Mesothelial cell of epicardium (in vitro differentiated cells): ENCODE measurements around the gene GPATCH2L. TPM values are rescaled to one million over a fixed set of nuclear protein-coding genes. Genes with fewer than 3 reads are reported as not detected.

Experiments
- DNase-seq, 2 experiments: peaks; one replicate each; pipeline ENCODE4 v3.0.0; 2021; ENCODE audit warnings: low spot score in 2 of 2; ENCODE audit not compliant: unreplicated experiment in 2 of 2
- H3K27ac Mint-ChIP-seq: 2 replicates; pipeline ENCODE4 v1.8.0; 2021; ENCODE audit warnings: mixed read lengths
- H3K27me3 Mint-ChIP-seq: 2 replicates; pipeline ENCODE4 v1.8.0; 2021; ENCODE audit warnings: low read depth, mixed read lengths
- H3K36me3 Mint-ChIP-seq: 2 replicates; pipeline ENCODE4 v1.8.0; 2021; ENCODE audit warnings: mixed read lengths
- H3K4me1 Mint-ChIP-seq: 2 replicates; pipeline ENCODE4 v1.8.0; 2021; ENCODE audit warnings: mixed read lengths
- H3K4me3 Mint-ChIP-seq: 2 replicates; pipeline ENCODE4 v1.8.0; 2021; ENCODE audit warnings: mild to moderate bottlenecking, moderate library complexity, mixed read lengths
- H3K9me3 Mint-ChIP-seq: 2 replicates; pipeline ENCODE4 v1.8.0; 2021; ENCODE audit warnings: mixed read lengths
- CTCF ChIP-seq: fragments of 200-600 bp; sonication (generic); IDR thresholded peaks from one replicate; pipeline ENCODE4 v1.5.0; 2021; ENCODE audit warnings: antibody characterized with exemption; ENCODE audit not compliant: unreplicated experiment
- total RNA-seq: library from RNA; stranded (reverse); gene quantifications from 3 replicates; pipeline ENCODE4 v1.2.1, GENCODE V29; 2021

The GPATCH2L gene
- total RNA-seq, 1 donor from 2014 or later = 83.1 TPM

DNA sequence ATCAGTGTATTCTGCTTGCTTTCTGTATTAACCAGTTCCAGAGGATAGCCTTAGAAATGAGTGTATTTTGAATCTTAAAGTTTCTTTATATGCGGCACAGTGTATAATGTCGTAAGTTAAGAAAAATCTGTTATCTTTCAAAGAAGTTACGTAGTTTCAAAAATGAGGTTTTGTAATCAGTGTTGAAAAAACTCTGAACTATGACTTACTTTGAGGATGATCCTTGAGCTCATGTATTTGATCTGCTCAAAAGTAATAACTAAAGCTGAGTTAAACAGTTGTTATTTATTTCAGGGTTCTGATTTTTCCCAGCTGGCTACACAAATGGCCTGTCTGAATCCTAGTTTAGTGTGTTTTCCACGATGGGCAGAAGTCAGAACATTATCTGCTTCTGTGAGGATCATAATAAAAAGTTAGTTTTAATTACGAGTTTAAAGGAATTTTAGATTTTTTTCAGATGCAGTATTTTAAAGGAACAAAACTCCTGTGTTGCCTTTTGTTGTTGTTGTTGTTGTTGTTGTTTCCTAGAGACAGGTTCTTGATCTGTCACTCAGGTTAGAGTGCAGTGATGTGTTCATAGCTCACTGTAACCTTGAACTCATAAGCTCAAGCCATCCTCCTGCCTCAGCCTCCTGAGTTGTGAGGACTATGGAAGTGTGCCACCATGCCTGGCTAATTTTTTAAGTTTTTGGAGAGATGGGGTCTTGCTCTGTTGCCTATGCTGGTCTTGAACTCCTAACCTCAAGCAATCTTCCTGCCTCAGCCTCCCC is 52.9 kb downstream of the GPATCH2L start:
- Mint-ChIP-seq H3K27me3 (no peaks in the 10 kb centered on the region), H3K4me1 (peaks cover 4% of the 10 kb centered on the region), H3K36me3 (peaks cover 29% of the 10 kb centered on the region), H3K4me3 (no peak overlapping the region), H3K9me3 (no peaks in the 10 kb centered on the region), H3K27ac (no peak overlapping the region)
- DNase-seq = no peak
- TF ChIP-seq CTCF = no peak

DNA sequence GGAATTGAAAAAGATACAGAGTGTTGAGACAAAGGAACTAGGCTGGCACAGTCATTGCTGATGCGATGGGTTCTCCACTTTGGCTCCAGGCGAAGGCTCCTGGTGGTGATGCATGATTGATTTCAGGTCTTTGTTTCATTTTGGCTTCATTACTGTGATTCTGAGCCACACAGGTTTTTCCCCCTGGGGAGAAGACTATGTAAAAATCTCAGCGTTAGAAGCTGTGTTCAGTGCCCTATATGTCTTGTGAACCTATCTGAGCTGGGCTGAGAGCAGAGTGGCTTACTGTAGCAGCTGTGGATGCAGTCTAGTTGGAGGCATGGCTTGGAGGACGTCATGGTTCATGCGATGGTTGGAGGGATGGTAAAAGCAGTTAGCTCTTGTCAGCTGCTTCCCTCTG is 54.0 kb downstream of the GPATCH2L start:
- DNase-seq = no peak
- H3K4me1 Mint-ChIP-seq = peaks cover 4% of the 10 kb centered on the region
- H3K27ac Mint-ChIP-seq = no peak overlapping the region
- H3K9me3 Mint-ChIP-seq = no peaks in the 10 kb centered on the region
- no peak for TF ChIP-seq CTCF
- no peaks in the 10 kb centered on the region for H3K27me3 Mint-ChIP-seq
- no peak overlapping the region for H3K4me3 Mint-ChIP-seq
- H3K36me3 Mint-ChIP-seq = peaks cover 23% of the 10 kb centered on the region

- Mint-ChIP-seq H3K27ac (no peak overlapping the region), H3K4me3 (no peak overlapping the region), H3K36me3 (peaks cover 10% of the 10 kb centered on the region), H3K9me3 (peaks cover 11% of the 10 kb centered on the region), H3K27me3 (no peaks in the 10 kb centered on the region), H3K4me1 (peaks cover 4% of the 10 kb centered on the region)
- DNase-seq = no peak
- no peak for TF ChIP-seq CTCF
These were observed 56.6 kb downstream of the GPATCH2L start for GRCh38 chr14:76208340-76208739.

- Mint-ChIP-seq H3K36me3 (peaks cover 10% of the 10 kb centered on the region), H3K27me3 (no peaks in the 10 kb centered on the region), H3K27ac (no peak overlapping the region), H3K9me3 (peaks cover 20% of the 10 kb centered on the region), H3K4me1 (peaks cover 4% of the 10 kb centered on the region), H3K4me3 (no peak overlapping the region)
- no peak for TF ChIP-seq CTCF
- DNase-seq = no peak
These were observed 60.5 kb downstream of the GPATCH2L start for GRCh38 chr14:76212242-76212641.

DNA sequence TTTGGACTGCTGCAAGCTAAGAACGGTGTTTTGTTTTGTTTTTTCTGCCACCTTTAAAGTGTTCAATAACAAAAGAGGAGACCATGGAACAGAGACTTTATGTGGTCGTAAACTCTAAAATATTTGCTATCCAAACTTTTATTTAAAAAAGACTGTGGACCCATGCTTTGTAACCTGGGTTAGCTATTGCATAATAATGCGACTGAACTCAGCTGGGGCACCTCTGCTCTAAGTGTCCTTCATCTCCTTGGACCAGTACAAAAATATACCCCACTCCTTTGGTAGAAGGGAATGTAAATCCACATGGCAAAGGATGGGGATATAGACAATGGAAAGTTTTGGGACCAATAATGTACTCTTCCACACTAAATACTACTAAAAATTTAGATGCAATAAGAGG is 65.5 kb downstream of the GPATCH2L start:
- Mint-ChIP-seq H3K27ac (no peak overlapping the region), H3K36me3 (peaks cover 7% of the 10 kb centered on the region), H3K4me3 (no peak overlapping the region), H3K27me3 (no peaks in the 10 kb centered on the region), H3K4me1 (no peaks in the 10 kb centered on the region), H3K9me3 (peaks cover 28% of the 10 kb centered on the region)
- no peak for DNase-seq
- no peak for TF ChIP-seq CTCF
